ENCODE data around the gene ZNF438.
"Not testable (repeated sequence)": the region's sequence is repeated elsewhere in the genome, so short reads cannot be mapped to it uniquely, and the experiment has no call there.

Gene ZNF438

DNA sequence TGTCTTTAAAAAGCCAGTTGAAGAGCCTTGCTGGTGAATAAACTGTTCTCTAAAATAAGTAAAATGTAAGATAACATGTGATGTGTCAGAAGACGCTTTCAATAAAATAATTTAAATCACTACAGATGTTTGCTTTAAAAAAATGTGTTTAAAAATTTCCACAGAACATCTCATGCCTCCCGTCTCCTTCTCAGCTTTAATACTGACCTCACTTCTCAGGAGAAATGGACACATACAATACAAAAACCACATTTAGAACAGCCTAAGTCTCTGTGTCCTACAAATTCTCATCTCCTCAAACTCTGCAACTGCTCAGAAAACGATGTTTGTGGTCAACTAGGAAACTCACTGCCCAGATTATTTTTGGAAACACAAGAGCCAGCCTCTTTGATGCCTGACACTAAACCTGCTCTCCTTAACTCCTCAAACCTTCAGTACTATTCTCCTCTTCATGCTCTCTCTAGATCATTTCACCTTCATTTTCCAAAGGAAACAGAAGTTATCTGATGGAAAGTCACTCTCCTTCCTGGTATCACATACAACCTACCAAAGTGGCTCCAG is 120.3 kb downstream of the ZNF438 start:
- TF ChIP-seq, protein P1, sequence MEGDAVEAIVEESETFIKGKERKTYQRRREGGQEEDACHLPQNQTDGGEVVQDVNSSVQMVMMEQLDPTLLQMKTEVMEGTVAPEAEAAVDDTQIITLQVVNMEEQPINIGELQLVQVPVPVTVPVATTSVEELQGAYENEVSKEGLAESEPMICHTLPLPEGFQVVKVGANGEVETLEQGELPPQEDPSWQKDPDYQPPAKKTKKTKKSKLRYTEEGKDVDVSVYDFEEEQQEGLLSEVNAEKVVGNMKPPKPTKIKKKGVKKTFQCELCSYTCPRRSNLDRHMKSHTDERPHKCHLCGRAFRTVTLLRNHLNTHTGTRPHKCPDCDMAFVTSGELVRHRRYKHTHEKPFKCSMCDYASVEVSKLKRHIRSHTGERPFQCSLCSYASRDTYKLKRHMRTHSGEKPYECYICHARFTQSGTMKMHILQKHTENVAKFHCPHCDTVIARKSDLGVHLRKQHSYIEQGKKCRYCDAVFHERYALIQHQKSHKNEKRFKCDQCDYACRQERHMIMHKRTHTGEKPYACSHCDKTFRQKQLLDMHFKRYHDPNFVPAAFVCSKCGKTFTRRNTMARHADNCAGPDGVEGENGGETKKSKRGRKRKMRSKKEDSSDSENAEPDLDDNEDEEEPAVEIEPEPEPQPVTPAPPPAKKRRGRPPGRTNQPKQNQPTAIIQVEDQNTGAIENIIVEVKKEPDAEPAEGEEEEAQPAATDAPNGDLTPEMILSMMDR (IDR thresholded peaks at IDR 0.05; ENCODE audit: low read depth, low read length), result no peak
- TF ChIP-seq MYC (IDR thresholded peaks at IDR 0.05; ENCODE audit: low read depth, low read length) (no peak), POLR2A (IDR thresholded peaks at IDR 0.05; ENCODE audit: extremely low read depth, insufficient read length) (no peak)
- TF ChIP-seq, protein P2, sequence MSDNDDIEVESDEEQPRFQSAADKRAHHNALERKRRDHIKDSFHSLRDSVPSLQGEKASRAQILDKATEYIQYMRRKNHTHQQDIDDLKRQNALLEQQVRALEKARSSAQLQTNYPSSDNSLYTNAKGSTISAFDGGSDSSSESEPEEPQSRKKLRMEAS (IDR thresholded peaks at IDR 0.05; ENCODE audit: low read depth, low read length), result no peak
- H3K4me3 ChIP-seq (ENCODE audit: low read depth, low read length), result no peak overlapping the region
- no peak for DNase-seq (ENCODE audit: low read depth)

DNA sequence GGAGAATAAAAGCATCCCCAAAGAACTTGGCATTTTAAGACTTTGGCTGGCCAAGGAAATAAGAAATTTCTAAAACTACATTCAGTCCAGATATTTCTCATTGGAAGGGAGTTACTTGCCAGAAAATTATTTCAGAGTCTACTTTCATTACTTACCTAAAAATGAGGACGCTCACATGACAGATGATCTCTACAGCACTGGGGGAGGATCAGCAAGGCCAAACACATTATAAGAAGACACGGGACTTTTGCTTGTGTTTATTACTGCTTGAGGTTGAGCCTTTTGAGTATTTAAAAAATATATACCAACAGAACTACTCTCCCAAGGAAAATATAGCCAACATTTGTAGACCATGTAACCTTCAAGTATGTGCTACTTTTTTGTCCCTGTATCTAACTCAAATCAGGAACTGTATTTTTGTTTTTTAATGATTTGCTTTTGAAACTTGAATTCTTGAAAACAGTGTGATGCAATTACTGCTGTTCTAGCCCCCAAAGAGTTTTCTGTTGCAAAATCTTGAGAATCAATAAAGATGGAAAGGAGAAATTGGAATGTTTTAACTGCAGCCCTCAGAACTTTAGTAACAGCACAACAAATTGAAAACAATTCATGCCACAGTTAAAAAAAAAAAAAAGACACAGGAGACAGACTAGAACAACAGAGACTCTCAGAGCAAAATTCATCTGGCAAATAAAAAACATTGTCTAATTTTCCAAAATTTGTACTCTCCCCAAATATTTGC is 128.1 kb downstream of the ZNF438 start:
- no peak overlapping the region for H3K4me3 ChIP-seq (ENCODE audit: low read depth, low read length)
- DNase-seq (ENCODE audit: low read depth), result no peak
- TF ChIP-seq MYC (IDR thresholded peaks at IDR 0.05; ENCODE audit: low read depth, low read length), result no peak
- TF ChIP-seq, protein P1 (IDR thresholded peaks at IDR 0.05; ENCODE audit: low read depth, low read length), result no peak
- TF ChIP-seq POLR2A (IDR thresholded peaks at IDR 0.05; ENCODE audit: extremely low read depth, insufficient read length), result no peak
- TF ChIP-seq, protein P2 (IDR thresholded peaks at IDR 0.05; ENCODE audit: low read depth, low read length), result no peak

DNA sequence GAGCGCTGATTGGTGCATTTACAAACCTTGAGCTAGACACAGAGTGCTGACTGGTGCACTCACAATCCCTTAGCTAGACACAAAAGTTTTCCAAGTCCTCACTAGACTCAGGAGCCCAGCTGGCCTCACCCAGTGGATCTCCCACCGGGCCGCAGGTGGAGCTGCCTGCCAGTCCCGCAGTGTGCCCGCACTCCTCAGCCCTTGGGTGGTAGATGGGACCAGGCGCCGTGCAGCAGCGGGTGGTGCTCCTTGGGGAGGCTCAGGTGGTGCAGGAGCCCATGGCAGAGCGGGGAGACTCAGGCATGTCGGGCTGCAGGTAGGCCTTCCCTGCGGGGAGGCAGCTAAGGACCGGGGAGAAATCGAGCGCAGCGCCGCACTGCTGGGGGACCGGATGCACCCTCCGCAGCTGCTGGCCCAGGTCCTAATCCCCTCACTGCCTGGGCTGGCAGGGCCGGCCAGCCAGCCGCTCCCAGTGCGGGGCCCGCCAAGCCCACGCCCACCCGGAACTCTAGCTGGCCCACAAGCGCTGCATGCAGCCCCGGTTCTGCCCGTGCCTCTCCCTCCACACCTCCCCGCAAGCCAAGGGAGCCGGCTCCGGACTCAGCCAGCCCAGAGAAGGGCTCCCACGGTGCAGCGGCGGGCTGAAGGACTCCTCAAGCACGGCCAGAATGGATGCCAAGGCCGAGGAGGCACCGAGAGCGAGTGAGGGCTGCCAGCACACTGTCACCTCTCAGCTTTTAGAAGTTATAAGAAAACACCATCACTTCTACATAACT is 128.9 kb downstream of the ZNF438 start:
- no peak overlapping the region for H3K4me3 ChIP-seq (ENCODE audit: low read depth, low read length)
- DNase-seq (ENCODE audit: low read depth), result no peak

DNA sequence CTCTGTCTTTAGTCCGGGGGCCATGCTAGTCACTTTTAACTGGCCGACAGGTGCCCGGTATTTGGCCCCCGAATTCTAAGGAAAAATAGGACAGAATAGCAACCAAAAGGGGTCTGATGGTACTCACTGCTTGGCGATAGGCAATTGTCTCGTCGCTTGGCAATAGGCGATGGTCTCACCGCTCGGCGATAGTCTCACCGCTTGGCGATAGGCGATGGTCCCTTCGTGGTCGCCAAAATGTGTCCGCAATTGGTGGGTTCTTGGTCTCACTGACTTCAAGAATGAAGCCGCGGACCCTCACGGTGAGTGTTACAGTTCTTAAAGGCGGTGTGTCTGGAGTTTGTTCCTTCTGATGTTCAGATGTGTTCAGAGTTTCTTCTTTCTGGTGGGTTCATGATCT is 130.2 kb downstream of the ZNF438 start:
- H3K4me3 ChIP-seq (ENCODE audit: low read depth, low read length); DNase-seq (ENCODE audit: low read depth): not testable (repeated sequence)

More for the DNA sequence above, 128.9 kb downstream of the ZNF438 start:
- TF ChIP-seq, protein P2 (IDR thresholded peaks at IDR 0.05; ENCODE audit: low read depth, low read length), result no peak
- TF ChIP-seq MYC (IDR thresholded peaks at IDR 0.05; ENCODE audit: low read depth, low read length) (no peak), POLR2A (IDR thresholded peaks at IDR 0.05; ENCODE audit: extremely low read depth, insufficient read length) (no peak)
- TF ChIP-seq, protein P1 (IDR thresholded peaks at IDR 0.05; ENCODE audit: low read depth, low read length), result no peak

DNA sequence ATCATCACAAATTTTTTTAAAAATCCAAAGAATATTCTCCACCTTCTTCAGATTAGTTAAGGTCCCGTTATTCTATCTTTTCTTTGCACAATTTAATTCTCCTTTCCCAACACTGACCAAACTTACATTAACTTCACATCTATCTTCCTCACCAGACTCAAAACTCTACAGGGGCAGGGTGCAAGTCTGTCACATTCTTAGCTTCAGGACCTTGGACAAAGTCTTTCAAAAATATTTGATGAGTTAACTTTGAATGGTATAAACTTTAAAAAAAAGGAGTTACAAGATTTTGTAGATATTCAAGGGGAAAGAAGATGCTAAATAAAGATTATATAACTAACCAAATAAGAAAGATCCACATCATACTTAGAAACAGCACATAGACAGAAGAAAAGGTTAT is 132.7 kb downstream of the ZNF438 start:
- TF ChIP-seq, protein P2 (IDR thresholded peaks at IDR 0.05; ENCODE audit: low read depth, low read length), result no peak
- TF ChIP-seq POLR2A (IDR thresholded peaks at IDR 0.05; ENCODE audit: extremely low read depth, insufficient read length), result no peak
- no peak for TF ChIP-seq MYC (IDR thresholded peaks at IDR 0.05; ENCODE audit: low read depth, low read length)
- TF ChIP-seq, protein P1 (IDR thresholded peaks at IDR 0.05; ENCODE audit: low read depth, low read length), result no peak

DNA sequence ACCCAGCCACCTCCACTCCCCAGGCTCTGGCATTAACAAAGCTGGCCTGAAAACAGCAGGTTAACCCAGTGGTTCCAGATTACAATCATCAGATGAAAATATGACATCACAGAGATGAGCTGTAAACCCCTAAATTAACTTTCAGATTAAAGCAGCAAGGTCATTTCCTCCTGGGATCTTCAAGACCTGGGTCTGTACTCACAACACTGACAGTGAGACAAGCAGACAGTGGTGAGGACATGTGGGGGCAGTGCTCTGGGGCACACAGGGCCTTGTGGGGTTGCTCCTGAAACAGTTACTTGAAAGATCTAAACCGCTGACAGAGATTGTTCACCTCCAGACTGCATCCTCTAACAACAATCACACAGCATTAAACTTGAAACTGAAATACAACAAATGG is 134.1 kb downstream of the ZNF438 start:
- DNase-seq (ENCODE audit: low read depth), result no peak
- TF ChIP-seq, protein P1 (IDR thresholded peaks at IDR 0.05; ENCODE audit: low read depth, low read length), result no peak
- TF ChIP-seq MYC (IDR thresholded peaks at IDR 0.05; ENCODE audit: low read depth, low read length) (no peak), POLR2A (IDR thresholded peaks at IDR 0.05; ENCODE audit: extremely low read depth, insufficient read length) (no peak)
- TF ChIP-seq, protein P2 (IDR thresholded peaks at IDR 0.05; ENCODE audit: low read depth, low read length), result no peak
- H3K4me3 ChIP-seq (ENCODE audit: low read depth, low read length), result no peak overlapping the region

More for the DNA sequence above, 132.7 kb downstream of the ZNF438 start:
- H3K4me3 ChIP-seq (ENCODE audit: low read depth, low read length), result no peak overlapping the region
- no peak for DNase-seq (ENCODE audit: low read depth)

All from NB4 (cell line).